ENCODE results near the gene PHF8. TPM values are rescaled to one million over a fixed set of nuclear protein-coding genes. Genes with fewer than 3 reads are reported as not detected.

The PHF8 gene
- total RNA-seq, 2 experiments from 2014 or later = 46.1 to 49.9 TPM

- peaks cover 2% of the 10 kb centered on the region for H3K36me3 ChIP-seq (ENCODE audit: insufficient read depth, low read length)
- Mint-ChIP-seq H3K9me3 (no peaks in the 10 kb centered on the region), H3K36me3 (ENCODE audit: low read depth) (peaks cover 39% of the 10 kb centered on the region), H3K4me1 (ENCODE audit: low read depth) (no peaks in the 10 kb centered on the region), H3K27me3 (no peaks in the 10 kb centered on the region), H3K27ac (no peak overlapping the region), H3K4me3 (no peak overlapping the region)
- no peak overlapping the region for H3K4me3 ChIP-seq (ENCODE audit: low read length)
- no peaks in the 10 kb centered on the region for H3K9me3 ChIP-seq (ENCODE audit: control insufficient read depth in 1 of 2, insufficient read depth in 1 of 2, low read length in 2 of 2)
- intact Hi-C loops (cut with DNase I, micrococcal nuclease) = no loop called here
- ChIA-PET POLR2A (no interaction called here), CTCF (no interaction called here)
- no peak for TF ChIP-seq CTCF (IDR thresholded peaks at IDR 0.05)
- no peaks in the 10 kb centered on the region for H3K27me3 ChIP-seq (ENCODE audit: control insufficient read depth in 1 of 2, insufficient read depth in 2 of 2, low read length in 2 of 2)
- DNase-seq (no peak), ATAC-seq (ENCODE audit: poor library complexity) (no peak)
- no peaks in the 10 kb centered on the region for H3K4me1 ChIP-seq (ENCODE audit: insufficient read depth, low read length)
- H3K27ac ChIP-seq (ENCODE audit: low read depth in 1 of 2, low read length in 2 of 2) = no peak overlapping the region
Observed at GRCh38 chrX:54085666-54086065, 41.4 kb upstream of the PHF8 start.

- Histone ChIP-seq H3K4me1 (ENCODE audit: insufficient read depth, low read length) (no peaks in the 10 kb centered on the region), H3K4me3 (ENCODE audit: low read length) (no peak overlapping the region), H3K27ac (ENCODE audit: low read depth in 1 of 2, low read length in 2 of 2) (no peak overlapping the region), H3K9me3 (ENCODE audit: control insufficient read depth in 1 of 2, insufficient read depth in 1 of 2, low read length in 2 of 2) (no peaks in the 10 kb centered on the region), H3K27me3 (ENCODE audit: control insufficient read depth in 1 of 2, insufficient read depth in 2 of 2, low read length in 2 of 2) (no peaks in the 10 kb centered on the region), H3K36me3 (ENCODE audit: insufficient read depth, low read length) (peaks cover 2% of the 10 kb centered on the region)
- ChIA-PET CTCF (interaction anchor here (0.6 kb wide), 1 partner anchor 178 kb away, joined by 3 read pairs; no protein-coding TSS in a partner anchor), POLR2A (interaction anchor here (1.7 kb wide), 1 partner anchor 33 kb away, joined by 4 read pairs; the partner anchor contains the start of gene PHF8)
- Mint-ChIP-seq H3K36me3 (ENCODE audit: low read depth) (peaks cover 42% of the 10 kb centered on the region), H3K4me1 (ENCODE audit: low read depth) (no peaks in the 10 kb centered on the region), H3K9me3 (no peaks in the 10 kb centered on the region), H3K4me3 (no peak overlapping the region), H3K27me3 (no peaks in the 10 kb centered on the region), H3K27ac (no peak overlapping the region)
- no peak for DNase-seq
- TF ChIP-seq CTCF (IDR thresholded peaks at IDR 0.05) = no peak
- ATAC-seq (ENCODE audit: poor library complexity) = no peak
- intact Hi-C loops (cut with DNase I, micrococcal nuclease) = no loop called here
Observed at GRCh38 chrX:54076903-54077302, 32.6 kb upstream of the PHF8 start.

GRCh38 chrX:54074826-54075225, 30.6 kb upstream of the PHF8 start:
- no peak for TF ChIP-seq CTCF (IDR thresholded peaks at IDR 0.05)
- Histone ChIP-seq H3K4me3 (ENCODE audit: low read length) (no peak overlapping the region), H3K9me3 (ENCODE audit: control insufficient read depth in 1 of 2, insufficient read depth in 1 of 2, low read length in 2 of 2) (no peaks in the 10 kb centered on the region), H3K36me3 (ENCODE audit: insufficient read depth, low read length) (no peaks in the 10 kb centered on the region), H3K27me3 (ENCODE audit: control insufficient read depth in 1 of 2, insufficient read depth in 2 of 2, low read length in 2 of 2) (no peaks in the 10 kb centered on the region), H3K4me1 (ENCODE audit: insufficient read depth, low read length) (no peaks in the 10 kb centered on the region), H3K27ac (ENCODE audit: low read depth in 1 of 2, low read length in 2 of 2) (no peak overlapping the region)
- ATAC-seq (ENCODE audit: poor library complexity) (no peak), DNase-seq (no peak)
- no peaks in the 10 kb centered on the region for H3K4me1 Mint-ChIP-seq (ENCODE audit: low read depth)
- H3K36me3 Mint-ChIP-seq (ENCODE audit: low read depth) = peaks cover 42% of the 10 kb centered on the region
- H3K27me3 Mint-ChIP-seq = no peaks in the 10 kb centered on the region
- POLR2A ChIA-PET = interaction anchor here (1.2 kb wide), 1 partner anchor 30 kb away, joined by 3 read pairs; no protein-coding TSS in a partner anchor
- H3K9me3 Mint-ChIP-seq = no peaks in the 10 kb centered on the region
- no peak overlapping the region for H3K27ac Mint-ChIP-seq
- CTCF ChIA-PET = no interaction called here
- H3K4me3 Mint-ChIP-seq = no peak overlapping the region
- intact Hi-C loops (cut with DNase I, micrococcal nuclease) = no loop called here

Data from CD4-positive, alpha-beta T cell (primary cell).